HG03378 (cell line): ENCODE results near the gene STX1B.
A peak's percentile ranks its signal among the peaks of the same experiment; 100 is the strongest.
"Not testable (repeated sequence)": the region's sequence is repeated elsewhere in the genome, so short reads cannot be mapped to it uniquely, and the experiment has no call there.

ENCODE experiments used
- ATAC-seq: cut with Tn5 transposase; IDR thresholded peaks from one replicate; pipeline ENCODE4 v1.9.1; 2021; ENCODE audit warnings: mild to moderate bottlenecking, moderate library complexity; ENCODE audit not compliant: unreplicated experiment

STX1B gene

DNA sequence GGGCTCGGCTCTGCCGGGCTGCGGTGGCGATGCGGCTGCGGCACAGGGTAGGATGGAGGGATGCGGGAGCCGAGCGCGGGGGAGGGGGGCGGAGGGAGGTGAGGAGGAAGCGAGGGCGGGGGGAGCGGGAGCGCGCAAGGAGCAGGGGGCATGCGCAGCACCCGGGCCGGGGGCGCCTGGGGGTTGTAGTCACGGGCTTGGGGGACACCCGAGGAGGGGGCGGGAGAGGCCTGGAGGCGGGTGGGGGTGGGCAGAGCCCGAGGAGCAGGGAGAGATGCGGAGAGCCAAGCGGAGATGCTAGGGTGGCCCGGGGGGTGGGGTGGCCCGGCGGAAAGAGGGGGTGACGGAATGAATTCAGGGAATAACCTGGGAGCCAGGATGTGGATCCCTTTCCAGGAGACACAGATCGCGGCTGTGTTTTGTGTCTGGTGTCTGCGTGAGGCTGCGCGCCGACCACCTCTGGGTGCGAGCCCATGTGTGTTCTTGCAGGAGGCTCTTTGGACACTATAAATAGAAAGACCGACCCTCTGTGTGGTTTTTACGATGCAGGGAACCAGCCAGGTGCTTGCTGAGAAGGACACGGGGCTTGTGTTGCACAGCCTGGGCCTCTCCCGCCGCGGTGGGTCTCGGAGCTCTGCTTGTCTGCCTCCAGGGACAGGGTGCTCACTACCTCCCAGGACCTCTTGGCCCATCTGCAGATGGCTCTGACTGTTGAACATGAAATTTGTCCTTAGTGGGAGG lies at the start of gene STX1B:
Gene STX1B (minus strand): TSS at position 54 of the 741 bp plus-strand sequence. CDS start 242 bp downstream, outside the sequence.
- no peak for ATAC-seq

- no peak for ATAC-seq
These were observed 45.2 kb upstream of the STX1B start for GRCh38 chr16:31055613-31056012.

- ATAC-seq: no peak
These were observed 41.7 kb upstream of the STX1B start for GRCh38 chr16:31052114-31052513.

GRCh38 chr16:31050280-31051030 lies 40.0 kb upstream of the STX1B start:
- no peak for ATAC-seq

DNA sequence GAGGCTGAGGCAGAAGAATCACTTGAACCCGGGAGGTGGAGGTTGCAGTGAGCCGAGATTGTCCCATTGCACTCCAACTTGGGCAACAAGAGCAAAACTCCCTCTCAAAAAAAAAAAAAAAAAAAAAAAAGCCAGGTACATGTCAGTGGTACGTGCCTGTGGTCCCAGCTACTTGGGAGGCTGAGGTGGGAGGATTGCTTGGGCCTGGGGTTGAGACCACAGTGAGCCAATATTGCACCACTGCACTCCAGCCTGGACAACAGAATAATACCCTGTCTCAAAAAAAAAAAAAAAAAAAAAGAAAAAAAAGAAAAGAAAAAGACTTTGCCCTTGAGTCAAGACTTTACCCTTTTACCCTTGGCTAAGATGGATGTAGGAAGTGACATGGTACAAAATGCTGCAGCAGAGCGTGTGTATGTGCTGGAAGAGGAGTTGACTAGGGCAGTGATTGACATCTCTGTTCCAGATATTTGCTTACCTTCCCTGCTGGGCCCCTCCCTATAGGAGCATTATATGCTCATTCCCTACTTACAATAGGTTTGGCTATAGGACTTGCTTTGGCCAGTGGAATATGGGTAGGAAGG lies 33.6 kb upstream of the STX1B start:
- ATAC-seq: no peak

GRCh38 chr16:31043352-31043751 lies 32.9 kb upstream of the STX1B start:
- ATAC-seq: no peak

DNA sequence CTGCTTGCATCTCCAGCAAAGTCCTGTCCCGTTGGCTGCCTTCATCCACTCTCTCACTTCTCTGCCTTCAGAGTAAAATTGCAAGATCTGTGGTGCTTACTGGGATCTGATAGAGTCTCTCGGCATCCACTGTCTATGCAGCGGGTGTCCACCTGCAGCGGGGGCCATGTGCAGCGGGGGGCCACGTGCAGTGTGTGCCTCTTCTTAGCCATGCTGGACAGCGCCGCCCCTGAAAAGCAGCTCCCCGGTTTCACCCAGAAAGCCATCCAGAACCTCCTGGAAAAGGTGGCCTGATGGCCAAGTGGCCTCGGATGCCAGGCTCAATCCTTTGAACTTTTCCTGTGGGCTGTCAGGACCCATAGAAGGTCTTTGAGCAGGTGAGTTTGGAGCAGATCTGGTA lies 32.4 kb upstream of the STX1B start:
- ATAC-seq: no peak

DNA sequence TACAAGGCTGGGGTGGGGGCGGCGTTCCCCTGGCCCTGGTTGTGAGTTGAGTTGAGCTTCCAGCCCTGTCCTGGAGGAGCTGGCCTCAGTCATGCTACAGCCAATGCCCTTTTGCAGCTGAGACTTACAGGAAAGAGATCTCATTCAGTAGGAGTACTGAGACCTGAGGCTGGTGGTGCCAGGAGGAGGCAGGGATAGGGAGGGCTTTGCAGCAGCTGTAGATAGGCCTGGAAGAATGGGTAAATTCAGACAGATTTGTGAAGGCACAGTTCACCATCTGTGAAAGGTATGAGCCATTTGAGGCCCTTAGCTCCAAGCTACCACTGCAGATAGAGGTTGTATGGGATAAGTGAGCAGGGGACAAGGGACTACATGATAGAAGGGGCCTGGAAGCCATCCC lies 28.6 kb upstream of the STX1B start:
- no peak for ATAC-seq

DNA sequence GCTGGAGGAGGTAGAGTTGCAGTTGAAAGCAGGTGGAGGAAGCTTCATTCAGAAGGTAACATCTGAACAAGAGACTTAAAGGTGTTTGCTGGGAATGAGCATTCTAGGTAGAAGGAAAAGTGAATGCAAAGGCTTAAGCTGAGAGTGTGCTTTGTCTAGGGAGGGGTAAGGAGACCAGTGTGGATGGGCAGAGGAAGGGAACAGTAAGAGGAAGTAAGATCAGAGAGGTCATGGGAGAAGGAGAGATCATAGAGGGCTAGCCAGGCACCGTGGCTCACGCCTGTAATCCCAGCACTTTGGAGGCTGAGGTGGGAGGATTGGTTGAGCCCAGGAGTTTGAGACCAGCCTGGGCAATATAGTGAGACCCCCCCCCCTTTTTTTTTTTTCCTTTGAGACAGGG lies 26.3 kb upstream of the STX1B start:
- no peak for ATAC-seq

DNA sequence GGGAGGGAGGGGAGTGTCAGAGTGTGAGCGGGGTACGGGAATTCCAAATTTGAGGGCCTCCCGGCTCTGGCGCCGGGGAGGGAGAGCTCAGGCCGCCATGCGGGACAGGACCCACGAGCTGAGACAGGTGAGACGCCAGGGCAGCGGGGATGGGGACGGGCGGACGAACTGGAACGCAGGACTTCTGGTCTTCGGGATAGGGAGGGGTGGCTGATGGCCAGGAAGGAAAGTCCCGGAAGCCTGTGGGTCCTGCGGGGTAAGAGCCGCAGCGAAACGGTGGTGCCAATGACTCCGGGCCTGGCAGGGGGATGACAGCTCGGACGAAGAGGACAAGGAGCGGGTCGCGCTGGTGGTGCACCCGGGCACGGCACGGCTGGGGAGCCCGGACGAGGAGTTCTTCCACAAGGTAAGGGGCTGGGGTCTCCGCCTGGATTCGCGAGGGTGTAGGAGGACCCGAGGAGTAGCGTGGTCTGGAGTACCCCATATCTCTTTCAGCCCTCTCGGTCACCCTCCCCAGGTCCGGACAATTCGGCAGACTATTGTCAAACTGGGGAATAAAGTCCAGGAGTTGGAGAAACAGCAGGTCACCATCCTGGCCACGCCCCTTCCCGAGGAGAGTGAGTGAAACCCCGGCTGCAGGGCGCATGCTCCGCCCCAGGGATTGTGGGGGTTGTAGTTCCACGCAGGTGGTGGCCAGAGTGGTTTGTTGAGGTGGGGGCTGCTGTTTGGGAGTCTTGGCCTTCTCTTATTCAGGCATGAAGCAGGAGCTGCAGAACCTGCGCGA lies 23.5 kb upstream of the STX1B start:
- ATAC-seq: peak; percentile 40

DNA sequence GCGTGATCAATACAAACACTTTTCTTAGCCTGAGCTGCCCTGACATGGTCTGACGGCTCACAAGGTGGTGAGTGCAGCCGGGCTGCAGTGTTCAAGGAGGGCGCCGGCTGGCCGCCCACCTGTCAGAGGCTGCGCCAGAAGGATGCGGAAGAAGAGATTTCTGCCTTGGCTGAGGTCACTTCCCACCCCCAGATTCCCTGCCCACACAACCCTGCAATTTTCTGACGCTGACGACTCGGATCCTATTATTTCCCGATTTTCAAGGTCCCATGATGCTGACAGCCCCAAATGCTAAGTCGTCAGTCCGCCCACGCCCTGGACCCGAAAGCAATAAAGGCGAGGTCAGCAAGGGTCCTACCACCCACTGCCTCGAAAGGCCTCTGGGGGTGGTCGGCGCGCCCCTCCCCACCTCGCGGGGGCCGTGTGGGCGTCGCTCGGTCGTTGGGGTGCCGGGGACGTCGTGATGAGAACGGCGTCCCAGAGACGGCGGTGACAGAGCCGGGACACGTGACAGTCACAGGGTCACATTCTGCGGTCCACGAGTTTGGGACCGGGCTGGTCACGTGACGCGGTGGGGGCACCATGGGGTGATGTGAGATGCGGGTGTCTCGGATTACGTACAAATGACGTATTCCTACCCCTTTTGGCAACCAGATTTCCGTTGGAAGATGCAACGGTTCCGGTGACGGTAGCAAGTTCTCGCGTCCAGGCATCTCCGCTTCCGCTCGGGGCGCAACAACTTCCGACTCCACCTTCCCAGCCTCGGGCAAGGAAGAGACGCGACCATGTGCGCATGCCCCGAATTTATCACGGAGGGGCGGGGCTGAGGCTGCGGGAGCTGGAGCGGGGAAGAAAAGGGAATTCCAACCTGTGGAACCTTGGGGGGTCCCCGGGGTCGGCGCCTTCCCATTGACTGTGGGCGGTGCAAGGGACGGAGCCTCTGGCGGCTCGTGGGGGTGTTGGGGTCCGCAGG lies 22.6 kb upstream of the STX1B start, which contains the start of gene STX4:
Gene STX4 (plus strand): TSS at position 823 of the 973 bp plus-strand sequence. CDS start 248 bp downstream, outside the sequence.
- ATAC-seq: peak; percentile 80

- no peak for ATAC-seq
These were observed 20.8 kb upstream of the STX1B start for GRCh38 chr16:31031276-31031675.

DNA sequence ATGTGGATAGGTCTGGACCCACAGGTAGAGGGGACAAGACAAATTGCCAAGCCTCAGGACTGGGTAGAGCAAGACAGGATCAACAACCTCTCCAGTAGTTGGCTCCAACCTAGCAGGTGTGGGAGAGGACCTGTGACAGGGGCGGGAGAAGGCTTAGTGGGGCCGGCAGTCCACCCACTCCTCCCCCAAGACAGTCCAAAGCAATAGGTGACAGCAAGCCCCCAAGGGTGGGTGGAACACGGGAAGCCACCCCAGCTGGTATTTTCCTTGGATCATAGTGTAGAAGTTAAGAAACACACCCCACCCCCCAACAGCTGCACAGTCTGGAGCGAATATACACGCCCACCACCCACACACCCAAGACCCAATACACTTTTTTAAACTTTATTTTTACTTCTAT lies 18.8 kb upstream of the STX1B start:
- ATAC-seq: no peak

- ATAC-seq: no peak
These were observed 14.9 kb upstream of the STX1B start for GRCh38 chr16:31025339-31025738.

DNA sequence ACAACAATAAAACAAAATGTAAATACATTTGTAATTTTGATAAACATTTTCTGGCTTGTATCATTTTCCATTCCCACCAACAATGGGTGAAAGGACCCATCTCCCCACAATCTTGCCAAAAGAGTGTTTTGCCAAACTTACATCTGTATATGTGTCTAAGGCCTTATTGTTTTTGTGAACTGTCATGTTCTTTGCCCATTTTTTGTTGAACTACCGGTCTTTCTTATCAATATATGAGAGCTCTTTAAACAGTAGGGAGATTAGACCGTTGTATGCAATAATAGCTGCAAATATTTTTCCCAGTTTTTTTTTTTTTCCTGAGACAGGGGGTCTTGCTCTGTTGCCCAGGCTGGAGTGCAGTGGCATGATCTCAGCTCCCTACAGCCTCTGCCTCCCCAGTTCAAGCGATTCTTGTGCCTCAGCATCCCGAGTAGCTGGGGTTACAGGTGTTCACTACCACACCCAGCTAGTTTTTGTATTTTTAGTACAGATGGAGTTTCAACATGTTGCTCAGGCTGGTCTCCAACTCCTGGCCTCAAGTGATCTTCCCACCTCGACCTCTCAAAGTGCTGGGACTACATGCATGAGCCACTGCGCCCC lies 13.3 kb upstream of the STX1B start:
- ATAC-seq: no peak

DNA sequence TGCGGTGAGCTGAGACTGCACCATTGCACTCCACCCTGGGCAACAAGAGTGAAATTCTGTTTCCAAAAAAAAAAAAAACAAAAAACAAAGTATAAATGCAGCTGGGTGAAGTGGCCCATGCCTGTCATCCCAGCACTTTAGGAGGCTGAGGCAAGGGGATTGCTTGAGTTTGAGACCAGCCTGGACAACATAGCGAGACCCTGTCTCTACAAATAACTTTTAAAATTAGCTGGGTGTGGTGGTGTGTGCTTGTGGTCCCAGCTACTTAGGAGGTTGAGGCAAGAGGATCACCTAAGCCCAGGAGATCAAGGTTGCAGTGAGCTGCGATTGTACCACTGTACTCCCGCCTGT lies 12.8 kb upstream of the STX1B start:
- no peak for ATAC-seq

GRCh38 chr16:31022544-31023251 lies 12.3 kb upstream of the STX1B start:
- ATAC-seq: no peak

- no peak for ATAC-seq
These were observed 10.1 kb upstream of the STX1B start for GRCh38 chr16:31020536-31020935.

- ATAC-seq: not testable (repeated sequence)
These were observed 7.3 kb upstream of the STX1B start for GRCh38 chr16:31017756-31018155.
